Activated CD8-positive, alpha-beta memory T cell treated with anti-CD3 and anti-CD28 coated beads for 48 hours (primary cell): ENCODE data around the gene HJURP.

Source experiments
- DNase-seq, 3 experiments: peaks; one replicate each; pipeline ENCODE4 v3.0.0-alpha.2; 2020; ENCODE audit warnings: low read depth in 2 of 3, low spot score in 2 of 3

HJURP gene

GRCh38 chr2:233815861-233816260 is 38.5 kb downstream of the HJURP start:
- no peak for DNase-seq

- no peak for DNase-seq
Observed at GRCh38 chr2:233814056-233814835, 40.1 kb downstream of the HJURP start.

- no peak for DNase-seq
Observed at GRCh38 chr2:233813236-233814055, 40.9 kb downstream of the HJURP start.

- no peak for DNase-seq
Observed at GRCh38 chr2:233811732-233812131, 42.6 kb downstream of the HJURP start.

- no peak for DNase-seq
Observed at GRCh38 chr2:233811087-233811486, 43.2 kb downstream of the HJURP start.

- DNase-seq: no peak
Observed at GRCh38 chr2:233810385-233810784, 44.0 kb downstream of the HJURP start.

GRCh38 chr2:233807966-233808935 is 46.1 kb downstream of the HJURP start:
- DNase-seq: no peak

GRCh38 chr2:233807215-233807865 is 47.0 kb downstream of the HJURP start:
- DNase-seq: no peak

- DNase-seq: no peak
Observed at GRCh38 chr2:233803994-233804393, 50.3 kb downstream of the HJURP start.

- no peak for DNase-seq
Observed at GRCh38 chr2:233803292-233803911, 50.9 kb downstream of the HJURP start.

- no peak for DNase-seq
Observed at GRCh38 chr2:233802132-233802815, 52.1 kb downstream of the HJURP start.

GRCh38 chr2:233801357-233802131 is 52.8 kb downstream of the HJURP start:
- no peak for DNase-seq

- DNase-seq: no peak
Observed at GRCh38 chr2:233800208-233800607, 54.1 kb downstream of the HJURP start.

- DNase-seq: no peak
Observed at GRCh38 chr2:233799716-233800115, 54.6 kb downstream of the HJURP start.

- DNase-seq: no peak
Observed at GRCh38 chr2:233799087-233799665, 55.2 kb downstream of the HJURP start.

GRCh38 chr2:233798335-233799086 is 55.8 kb downstream of the HJURP start:
- no peak for DNase-seq

- DNase-seq: no peak
Observed at GRCh38 chr2:233796254-233796653, 58.1 kb downstream of the HJURP start.

GRCh38 chr2:233795735-233796171 is 58.6 kb downstream of the HJURP start:
- DNase-seq: no peak
